Measurements from ENCODE around the gene AGPAT2.

The AGPAT2 gene

DNA sequence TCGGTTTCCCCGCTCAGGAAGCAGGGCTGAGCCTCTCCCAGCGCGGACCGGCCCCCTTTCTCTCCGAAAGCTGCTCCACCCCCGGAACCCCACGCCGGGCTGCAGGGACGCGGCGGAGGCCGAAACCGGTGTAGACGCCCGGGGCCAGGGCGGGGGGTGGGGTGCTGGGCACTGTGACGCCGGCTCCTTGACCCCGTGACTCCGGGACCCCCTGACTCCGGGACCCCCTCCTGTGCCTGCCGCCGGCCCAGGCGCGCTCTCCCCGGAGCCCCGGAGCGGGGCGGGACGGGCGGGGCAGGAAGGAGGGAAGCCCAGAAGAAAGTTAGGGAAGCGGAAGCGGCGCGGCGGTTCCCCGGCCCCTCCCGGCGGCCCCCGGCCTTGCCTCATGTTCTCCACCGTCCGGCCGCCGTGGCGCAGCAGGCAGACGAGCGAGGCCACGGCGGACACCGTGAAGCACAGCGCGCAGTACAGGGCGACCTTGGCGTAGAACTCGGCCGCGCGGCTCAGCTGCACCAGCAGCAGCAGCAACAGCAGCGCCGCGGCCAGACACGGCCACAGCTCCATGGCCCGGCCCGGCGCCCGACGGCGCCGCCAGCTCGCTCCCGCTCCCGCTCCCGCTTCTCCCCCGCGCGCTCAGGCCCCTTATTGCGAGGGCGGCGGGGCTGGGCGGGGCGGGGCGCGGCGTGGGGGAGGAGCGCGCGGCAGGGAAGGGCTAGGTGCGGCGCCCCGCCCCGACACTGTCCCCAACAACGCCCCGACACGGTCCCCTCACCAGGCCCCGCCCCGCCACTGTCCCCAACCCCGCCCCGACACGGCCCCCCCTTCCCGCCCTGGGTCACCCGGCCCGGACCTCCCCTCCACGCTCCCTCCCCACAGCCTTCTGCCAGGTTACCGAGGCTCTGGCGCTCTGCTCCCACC lies at the start of gene AGPAT2:
TSS of gene AGPAT2 (minus strand) at position 664 of the 918 bp plus-strand sequence. CDS start at position 564, 100 bp downstream.
- peak; percentile 60 for DNase-seq

DNA sequence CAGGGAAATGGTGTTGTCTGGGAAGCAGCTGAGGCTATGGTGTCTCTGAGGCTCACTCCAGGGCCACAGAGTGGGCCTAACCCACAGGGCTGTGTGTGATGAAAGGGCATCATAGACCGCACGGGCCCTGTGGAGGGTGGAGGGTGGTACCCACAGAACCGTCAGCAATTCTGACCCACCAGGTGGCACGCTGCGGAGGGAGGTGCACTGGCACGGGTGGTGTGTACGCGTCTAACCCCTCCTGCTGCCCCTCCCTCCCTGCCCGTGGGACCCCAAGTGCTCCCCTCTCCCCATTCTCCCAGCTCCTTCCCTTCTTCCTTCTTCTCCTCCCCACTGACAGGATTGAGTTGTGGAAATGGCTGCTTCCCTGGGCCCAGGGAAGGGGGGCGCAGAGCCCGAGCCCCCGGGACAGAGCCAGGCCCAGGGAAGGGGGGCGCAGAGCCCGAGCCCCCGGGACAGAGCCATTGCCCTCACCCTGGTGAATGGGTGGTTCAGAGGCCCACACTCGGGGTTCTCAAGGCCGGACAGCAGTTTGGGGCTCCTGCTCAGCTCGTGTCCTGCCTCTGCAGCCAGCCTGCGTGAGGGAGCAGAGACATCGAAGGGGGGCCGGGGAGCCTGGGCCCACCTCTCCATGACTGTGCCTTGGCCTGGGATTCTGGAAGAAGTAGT lies 48.7 kb upstream of the AGPAT2 start:
- DNase-seq: no peak

DNA sequence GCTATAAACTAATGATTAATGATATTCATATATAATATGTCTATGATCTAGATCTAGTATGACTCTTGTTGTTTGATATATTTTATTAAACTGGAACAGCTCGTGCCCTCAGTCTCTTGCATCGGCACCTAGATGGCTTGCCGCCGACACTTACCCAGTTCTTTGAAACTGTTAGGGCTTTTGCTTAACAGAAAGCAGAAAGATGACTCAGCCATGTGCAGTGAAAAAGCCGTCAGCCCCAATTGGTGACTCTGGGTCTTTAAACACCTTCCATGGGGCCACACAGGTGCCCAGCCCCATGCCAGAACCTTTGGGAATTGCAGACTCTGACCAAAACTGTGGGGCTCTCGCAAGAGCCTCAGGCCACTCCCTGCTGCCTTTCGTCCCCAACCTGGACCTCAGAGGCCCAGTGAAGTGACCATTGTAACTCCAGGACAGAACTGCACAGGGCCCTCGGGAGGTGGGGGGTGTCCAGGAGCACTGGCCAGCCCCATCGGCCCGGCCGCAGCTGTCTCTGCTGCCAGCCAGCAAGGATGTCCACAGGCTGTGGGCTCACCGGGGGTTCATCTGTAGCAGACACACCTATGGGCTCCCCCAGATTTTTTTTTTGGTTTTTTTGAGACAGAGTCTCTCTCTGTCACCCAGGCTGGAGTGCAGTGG lies 47.7 kb upstream of the AGPAT2 start:
- no peak for DNase-seq

DNA sequence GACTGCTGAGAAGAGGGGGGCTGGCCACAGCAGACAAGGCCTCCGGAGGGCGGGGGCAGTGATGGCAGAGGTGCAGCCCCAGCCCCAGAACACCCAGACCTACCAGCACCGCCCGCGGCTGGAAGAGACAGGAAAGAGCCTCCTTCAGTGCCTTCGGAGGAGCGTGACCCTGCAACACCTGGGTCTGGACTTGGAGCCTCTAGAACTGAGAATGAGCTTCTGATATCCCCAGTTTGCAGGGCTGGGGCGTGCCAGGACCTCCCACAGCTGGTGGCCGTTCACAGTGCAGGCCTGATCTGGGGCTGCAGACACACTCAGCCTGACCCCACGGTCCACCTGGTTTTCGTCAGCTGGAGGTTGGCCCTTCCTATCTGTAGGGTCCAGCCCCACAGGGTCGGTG lies 46.4 kb upstream of the AGPAT2 start:
- DNase-seq: no peak

DNA sequence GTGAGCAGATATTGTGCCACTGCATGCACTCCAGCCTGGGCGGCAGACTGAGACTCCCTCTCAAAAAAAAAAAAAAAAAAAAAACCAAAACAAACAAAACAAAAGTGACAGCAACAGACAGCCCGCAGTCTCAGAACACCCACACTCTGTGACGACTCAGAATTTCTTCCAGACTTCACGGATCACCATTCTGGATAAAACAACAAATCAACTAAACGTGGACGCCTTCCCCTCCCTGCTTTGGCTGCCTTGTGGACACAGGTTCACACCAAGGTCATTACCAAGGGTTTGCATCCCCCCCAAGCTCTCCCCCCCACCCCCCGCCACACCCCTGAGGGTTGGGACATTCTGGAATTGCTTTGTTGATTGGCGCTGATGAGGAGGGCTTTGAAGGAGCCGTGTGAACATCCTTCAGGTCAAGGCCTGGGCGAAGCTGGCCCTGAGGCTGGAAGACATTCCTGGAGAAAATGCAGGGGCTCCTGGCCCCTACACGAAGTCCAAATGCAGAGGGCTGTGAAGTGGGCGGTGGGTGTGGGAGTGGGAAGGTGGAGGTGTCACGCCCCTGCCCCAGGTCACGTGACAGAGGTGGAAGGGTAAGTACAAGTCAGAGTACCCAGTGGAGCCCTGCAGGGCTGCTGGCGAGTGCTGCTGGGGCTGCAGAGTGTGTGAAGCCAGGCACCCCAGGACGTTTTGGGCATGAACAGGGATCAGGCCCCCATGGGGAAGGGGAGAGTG lies 45.4 kb upstream of the AGPAT2 start:
- no peak for DNase-seq

DNA sequence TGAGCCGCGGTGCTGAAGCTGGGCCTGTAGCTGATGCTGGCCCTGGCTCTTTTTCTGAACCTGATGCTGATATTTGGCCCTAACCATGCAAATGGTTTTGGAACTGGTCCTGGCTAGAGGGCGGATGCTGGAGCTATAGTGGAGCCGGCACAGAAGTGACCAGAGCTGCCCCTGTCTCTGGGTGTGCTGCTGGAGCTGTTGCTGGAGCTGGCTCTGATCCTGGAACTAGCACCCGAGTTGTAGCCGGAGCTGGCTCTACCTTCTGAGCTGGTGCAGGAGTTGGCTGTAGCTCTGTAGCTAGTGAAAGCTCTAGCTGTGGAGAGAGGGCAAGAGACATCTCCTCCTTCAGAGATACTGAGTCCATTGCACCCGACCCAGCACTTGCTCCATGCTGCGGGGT lies 42.7 kb upstream of the AGPAT2 start:
- no peak for DNase-seq

DNA sequence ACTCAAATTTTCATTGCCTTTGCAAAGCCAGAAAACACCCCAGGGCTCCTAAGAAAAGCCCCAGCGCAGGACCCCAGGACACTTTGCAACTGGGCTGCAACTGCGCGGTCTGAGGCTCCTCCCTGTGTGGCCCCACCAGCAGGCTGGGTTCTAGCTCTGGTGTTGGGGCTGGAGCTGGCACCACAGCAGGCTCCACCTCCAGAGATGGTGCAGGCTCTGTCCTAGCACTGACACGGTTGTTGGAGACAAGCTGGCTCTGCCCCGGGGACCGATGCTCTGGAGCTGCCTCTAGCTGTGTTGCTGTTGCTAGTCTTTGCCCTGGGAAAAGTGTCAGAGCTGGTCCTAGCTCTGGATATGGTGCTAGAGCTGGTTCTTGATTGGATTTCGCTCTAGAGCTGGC lies 41.9 kb upstream of the AGPAT2 start:
- no peak for DNase-seq

DNA sequence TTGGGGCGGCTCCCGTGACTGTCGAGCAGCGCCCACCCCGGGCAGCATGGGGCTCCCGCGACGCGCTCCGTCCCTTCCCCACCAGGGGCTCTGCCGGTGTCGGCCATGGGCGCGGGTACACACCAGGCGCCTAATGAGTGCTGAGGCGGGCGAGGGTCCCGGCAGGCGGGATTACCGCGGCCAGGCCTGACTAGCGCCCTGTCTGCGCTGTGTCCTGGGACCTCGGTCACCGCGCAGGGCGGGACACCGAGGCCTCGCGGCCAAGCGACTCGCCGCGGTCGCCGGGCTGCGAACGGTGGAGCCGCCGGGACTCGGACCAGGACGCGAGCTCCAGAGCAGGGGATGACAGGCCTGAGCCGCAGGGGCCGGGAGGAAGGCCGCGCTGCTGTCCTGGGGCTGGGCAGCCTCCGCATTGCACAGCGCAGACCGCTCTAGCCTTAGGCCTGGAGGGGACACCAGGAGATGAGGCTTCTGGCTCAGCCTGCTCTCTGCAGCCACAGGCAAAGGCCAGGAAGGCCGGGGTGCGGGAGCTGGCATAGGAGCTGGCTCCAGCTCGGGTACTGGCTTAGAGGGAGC lies 41.4 kb upstream of the AGPAT2 start:
- peak; percentile 59 for DNase-seq

DNA sequence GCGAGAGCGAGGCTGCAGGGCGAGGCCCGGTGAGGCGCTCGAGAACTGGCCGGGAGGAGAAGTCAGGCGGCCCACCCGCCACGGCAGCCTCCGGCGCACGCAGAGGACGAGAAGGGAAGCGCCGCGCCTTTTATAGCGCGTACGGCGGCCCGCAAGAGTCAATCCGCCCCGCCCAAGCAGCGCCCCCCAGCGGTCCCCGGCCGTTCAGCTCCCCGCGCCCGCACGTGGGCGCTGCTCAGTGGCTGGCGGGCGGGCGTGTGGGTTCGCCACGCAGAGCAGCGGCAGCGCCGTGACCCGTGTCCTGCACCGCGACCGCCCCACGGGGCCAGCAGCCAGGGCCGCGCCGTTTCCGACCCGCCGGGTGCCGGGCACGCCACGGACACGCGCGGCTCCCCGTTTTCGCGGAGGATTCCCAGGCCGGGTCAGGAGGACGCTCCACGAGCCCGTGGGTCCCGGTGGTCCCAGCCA lies 40.9 kb upstream of the AGPAT2 start:
- DNase-seq: peak; percentile 87

DNA sequence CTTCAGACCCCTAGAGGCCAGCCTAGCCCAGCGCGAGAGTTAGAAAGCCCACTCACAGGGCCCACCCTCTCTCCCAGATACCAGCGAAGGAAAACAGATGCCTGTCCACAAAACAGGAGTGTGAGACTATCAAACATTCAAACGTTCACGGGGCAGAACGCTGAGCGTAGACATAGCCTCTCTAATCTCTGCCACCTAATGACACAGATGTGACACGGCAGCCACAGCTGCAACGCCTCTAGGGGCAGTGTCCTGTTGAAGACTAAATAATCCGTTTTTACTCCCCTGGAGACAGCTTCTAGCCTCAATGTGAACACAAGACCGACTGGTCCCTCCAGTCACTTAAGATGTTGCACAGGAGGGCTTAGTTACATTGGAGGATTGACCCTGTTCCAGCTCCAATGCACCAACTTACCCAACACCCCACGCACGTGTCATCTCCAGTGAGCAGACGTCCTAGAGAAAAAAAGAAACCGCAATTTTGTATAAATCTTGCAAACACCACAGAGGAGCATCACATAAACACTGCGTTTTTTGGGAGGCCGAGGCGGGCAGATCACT lies 39.5 kb upstream of the AGPAT2 start:
- no peak for DNase-seq

DNA sequence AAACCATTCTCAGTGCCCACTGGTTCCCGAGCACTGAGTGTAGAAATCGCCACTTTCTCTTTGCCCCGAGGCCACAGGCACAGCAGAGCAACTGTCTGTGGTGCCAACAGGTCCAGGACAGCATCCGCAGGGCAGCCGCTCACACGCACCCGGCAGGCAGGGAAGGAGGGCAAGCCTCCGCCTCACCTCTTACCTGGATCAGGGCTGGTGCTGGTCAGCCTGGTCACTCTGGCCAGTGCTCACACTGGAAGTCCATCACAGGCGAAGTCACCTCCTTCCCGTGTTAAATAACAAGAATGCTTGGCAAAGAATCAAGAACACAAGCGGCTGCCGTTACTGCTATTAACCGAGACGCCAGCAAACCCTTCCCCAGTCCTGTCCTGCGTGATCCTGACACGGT lies 38.9 kb upstream of the AGPAT2 start:
- no peak for DNase-seq

DNA sequence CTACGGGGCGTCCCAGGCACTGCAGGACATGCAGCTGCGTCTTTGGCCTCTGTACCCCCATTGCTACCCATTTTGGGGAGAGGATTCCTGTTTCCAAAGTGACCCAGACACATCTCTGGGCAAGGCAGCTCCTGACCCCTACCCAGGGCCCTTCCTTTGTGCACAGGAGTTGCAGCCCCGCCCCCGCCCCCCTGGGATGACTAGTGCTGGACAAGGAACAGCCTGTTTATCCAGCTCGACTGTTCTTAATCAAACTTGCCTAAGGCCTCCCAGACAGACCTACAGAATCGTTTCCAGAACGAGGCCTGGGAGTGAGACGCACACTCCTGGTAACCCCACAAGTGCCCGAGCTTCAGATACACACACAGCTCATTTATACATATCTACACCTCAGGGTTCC lies 38.4 kb upstream of the AGPAT2 start:
- peak; percentile 69 for DNase-seq

DNA sequence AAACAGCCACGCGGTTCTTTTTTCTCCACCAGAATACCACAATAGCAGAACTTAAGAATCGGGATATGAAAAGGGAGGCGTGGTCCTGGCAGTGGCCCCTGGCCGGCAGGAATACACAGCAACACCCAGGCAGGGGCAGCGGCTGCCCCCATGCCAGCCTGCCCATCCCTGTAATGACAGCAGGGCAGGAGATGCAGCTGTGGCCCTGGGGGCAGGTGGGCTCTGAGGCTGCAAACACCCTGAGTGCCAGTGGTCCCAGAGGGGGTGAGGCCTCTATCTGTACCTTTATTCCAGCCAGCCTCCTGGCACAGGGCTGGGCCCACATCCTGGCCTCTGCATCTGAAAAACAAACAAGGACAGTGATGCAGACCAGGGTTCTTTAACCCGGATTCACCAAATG lies 37.5 kb upstream of the AGPAT2 start:
- DNase-seq: no peak

DNA sequence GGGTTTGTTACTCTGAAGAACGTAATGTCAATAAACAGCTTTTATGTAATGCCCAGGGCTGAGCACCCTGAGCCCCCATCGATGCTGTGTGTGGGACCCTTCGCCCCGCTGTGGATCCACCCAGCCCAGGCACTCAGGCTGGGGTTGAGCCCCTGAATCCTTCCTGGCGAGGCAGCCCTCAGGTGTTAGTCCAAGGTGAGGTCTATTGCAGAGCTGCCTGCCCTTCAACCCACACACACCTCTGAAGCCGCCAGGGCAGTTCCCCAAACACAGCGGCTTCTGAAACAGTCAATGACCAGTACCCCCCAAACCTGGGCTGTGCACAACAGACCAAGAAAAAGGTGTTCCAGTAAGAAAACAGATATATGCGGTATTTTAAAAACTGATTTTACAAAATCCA lies 36.7 kb upstream of the AGPAT2 start:
- DNase-seq: no peak

DNA sequence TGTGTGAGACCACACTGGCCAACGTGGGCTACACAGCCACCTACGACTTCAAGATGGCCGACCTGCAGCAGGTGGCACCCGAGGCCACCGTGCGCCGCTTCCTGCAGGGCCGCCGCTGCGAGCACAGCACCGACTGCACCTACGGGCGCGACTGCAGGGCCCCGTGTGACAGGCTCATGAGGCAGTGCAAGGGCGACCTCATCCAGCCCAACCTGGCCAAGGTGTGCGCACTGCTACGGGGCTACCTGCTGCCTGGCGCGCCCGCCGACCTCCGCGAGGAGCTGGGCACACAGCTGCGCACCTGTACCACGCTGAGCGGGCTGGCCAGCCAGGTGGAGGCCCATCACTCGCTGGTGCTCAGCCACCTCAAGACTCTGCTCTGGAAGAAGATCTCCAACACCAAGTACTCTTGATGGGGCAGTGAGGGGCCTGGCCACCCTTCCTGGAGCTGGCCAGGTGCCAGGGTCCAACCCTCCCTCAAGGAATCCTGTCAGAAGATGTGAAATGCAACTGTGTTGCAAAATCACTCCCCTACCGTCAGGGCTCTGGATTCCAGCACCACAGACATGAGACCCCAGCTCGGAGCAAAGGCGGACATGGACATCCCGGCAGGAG lies 36.2 kb upstream of the AGPAT2 start:
- DNase-seq: no peak

DNA sequence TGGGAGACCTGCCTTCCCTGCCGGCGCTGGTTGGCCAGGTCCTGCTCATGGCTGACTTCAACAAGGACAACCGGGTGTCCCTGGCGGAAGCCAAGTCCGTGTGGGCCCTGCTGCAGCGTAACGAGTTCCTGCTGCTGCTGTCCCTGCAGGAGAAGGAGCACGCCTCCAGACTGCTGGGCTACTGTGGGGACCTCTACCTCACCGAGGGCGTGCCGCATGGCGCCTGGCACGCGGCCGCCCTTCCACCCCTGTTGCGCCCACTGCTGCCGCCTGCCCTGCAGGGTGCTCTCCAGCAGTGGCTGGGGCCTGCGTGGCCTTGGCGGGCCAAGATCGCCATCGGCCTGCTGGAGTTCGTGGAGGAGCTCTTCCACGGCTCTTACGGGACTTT lies 35.7 kb upstream of the AGPAT2 start:
- DNase-seq: no peak

DNA sequence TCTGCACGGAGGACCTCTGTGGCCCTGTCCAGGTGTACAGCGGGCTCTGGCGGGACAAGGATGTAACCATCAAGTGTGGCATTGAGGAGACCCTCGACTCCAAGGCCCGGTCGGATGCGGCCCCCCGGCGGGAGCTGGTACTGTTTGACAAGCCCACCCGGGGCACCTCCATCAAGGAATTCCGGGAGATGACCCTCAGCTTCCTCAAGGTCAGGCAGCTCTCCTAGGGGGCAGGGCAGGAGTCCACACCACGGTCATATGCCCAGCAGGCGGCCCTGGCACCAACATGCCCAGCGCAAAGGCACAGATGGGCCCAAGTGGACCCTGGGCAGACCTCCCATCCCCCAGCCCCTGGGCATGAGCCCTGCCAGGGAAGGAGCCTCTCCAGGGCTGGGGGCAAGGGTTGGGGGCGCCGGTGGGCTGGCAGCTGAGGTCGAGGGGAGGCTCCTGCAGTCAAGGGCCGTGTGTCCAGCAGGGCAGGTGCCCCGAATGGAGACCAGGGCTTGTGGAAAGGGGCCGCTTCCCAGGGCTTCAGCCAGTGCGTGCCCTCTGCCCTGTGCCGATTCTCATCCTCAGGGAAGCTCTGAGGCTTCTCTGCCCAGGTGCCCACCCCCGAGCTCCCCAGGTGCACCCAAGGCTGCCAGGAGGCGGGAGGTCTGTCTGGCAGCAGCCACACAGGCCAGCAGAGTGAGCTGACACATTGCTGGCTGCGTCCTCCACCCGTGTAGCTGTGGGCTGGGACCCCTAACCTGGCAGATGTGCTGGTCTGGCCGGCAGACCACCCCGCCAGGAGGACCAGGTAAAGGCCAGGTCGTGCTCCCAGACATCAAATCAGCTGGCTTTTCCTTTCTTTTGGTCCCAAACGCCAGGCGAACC lies 35.1 kb upstream of the AGPAT2 start:
- DNase-seq: no peak

DNA sequence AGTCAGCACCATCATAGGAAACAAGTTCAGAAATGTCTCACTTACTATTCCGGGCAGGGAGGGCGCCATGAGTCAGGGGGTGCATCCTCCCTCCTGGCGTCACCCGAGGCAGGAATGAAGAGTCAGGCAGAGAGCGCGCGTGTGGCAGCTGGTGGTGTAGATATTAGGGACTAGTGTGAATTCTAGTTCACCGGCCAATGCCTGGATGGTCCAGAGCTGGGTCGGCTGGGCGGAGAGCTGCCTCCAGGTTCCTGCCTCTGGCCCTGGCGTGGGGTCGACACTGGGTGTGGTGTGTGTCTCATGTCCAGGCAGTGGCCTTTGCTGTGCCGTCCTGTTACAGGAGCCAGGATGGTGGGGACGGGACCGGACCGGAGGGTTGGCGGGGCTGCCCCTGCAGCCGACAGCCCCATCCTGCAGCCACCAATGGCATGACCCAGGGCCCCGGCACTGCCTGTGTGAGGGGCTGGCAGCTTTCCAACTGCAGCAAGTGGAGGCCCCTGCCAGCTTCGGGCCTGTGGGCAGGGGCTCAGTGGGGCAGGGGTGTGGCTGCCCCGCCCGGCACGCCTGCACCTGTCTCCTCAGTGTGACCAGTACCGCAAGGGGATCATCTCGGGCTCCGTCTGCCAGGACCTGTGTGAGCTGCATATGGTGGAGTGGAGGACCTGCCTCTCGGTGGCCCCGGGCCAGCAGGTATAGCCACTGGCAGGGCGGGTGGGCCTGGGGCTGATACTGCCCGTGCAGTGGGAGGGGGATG lies 34.3 kb upstream of the AGPAT2 start:
- peak; percentile 79 for DNase-seq

DNA sequence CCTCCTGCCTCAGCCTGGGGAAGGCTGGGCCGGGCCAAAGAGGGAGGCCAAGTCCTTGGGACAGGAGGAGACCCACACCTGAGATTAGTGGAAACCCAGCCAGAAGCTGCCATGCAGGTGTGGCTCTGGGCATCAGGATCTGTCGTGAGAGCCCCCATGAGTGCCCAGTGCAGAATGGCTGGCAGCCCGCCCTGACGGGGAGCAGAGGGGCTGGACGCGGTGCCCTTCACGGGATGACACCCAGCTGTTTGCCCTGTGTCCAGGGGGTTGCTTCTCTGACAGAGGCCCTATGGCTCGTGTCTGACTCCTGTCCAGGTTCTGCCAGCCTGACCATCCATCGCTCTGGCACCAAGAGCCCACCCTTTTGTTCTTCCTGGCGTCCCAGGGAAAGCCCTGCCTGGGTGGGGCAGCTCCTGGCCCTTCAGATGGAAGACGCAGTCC lies 33.7 kb upstream of the AGPAT2 start:
- no peak for DNase-seq
